DLD1 (cell line): ENCODE results near the gene KCP.

Source experiments
- in situ Hi-C: cut with HindIII; loops from 2 replicates; pipeline ENCODE4 v1.10.0; 2017; ENCODE audit warnings: low sequenced_read_pairs

Gene KCP

DNA sequence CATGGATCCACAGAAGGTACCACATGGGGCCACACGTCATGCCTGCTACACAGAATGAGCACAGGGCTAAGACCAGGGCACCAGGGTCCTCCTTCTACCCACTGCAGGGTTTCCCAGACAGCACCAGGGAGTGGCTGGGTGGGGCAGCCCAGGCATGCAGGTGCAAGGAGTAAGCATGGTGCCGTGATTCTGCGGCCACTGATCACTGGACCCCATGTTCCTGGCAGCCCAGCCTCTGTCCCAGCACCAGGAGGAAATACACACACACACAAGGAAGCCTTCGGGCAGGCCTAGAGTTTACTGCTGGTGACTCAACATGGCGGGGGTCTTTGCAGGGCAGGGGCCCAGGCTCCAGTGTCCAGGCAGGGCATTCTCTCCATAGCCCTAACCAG lies 33.9 kb downstream of the KCP start:
- in situ Hi-C loops: no loop called here

DNA sequence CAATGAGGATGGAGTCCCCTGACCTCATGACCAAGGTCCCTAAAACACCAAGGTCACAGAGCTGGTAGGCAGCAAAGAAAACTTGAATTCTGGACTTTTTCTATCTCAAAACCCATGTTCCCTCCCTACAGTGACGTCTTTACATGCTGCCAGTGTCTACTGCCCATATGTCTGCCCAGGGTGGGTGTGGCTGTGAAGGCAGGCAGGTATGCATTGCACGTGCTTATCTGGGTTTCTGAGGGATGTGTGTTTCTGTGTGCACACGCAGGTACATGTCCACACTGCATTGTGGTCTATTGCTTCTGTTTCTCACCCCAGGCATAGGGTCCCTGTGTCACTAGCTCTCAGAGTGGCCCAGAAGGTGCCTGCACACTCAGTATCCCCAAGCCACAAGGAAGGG lies 34.4 kb downstream of the KCP start:
- in situ Hi-C loops: no loop called here

DNA sequence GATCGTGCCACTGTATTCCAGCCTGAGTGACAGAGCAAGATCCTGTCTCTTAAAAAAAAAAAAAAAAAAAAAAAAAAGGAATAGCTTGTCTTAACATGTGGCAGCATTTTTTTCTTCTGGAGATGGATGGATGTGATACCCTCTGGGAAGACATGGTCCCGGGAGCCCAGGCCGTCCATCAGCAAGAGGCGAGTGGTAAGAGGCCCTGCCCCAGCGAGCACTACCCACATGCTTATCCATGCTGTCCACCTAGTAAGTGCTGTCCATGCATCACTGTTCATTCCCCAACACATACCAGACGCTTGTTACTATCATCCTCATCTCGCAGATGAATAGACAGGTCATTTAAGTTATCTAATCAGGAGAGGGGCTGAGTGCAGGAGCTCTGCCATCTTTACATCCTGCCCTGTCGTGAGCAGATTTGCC lies 35.0 kb downstream of the KCP start:
- in situ Hi-C loops: no loop called here

DNA sequence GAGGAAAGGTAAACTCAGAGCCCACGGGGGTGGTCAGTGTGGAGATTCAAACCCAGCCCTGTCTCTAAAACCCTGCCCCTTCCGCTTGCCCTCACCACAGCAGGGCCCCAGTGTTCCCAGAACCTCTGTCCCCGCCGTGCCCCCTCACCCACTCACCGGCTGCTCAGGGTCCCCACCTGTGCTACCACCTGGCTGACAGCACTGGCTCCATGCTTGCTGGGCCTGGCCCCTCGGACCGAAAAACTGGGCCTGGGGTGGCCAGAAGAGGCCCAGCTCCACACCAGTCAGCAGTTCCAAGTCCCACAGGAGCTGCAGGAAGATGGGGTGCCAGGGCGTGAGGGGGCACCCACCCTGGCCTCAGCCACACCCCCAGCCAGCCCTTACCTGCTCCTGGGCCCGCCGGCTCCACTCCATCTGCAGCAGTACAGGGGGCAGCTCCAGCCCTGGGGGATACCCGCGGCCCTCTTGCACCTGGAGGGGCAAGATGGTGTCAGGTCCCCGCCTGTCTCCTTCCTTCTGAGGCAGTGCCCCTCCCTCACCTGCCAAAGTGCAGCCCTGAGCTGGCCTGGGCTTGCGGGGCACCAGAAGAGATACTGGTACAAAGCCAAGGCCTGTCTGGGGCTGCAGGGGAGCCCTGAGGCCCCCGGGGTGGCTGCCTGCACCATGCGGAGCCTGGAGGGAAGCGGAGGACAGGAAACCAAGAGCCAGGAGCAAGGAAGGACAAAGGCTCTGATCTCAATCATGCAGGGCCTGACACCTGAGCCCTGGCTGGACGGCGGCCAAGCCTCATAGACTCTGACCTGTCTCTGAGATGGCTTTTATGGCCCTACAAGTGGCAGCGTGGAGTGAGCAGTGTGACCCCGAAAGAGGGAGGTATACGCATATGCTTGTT lies 36.1 kb downstream of the KCP start:
- in situ Hi-C loops: no loop called here

DNA sequence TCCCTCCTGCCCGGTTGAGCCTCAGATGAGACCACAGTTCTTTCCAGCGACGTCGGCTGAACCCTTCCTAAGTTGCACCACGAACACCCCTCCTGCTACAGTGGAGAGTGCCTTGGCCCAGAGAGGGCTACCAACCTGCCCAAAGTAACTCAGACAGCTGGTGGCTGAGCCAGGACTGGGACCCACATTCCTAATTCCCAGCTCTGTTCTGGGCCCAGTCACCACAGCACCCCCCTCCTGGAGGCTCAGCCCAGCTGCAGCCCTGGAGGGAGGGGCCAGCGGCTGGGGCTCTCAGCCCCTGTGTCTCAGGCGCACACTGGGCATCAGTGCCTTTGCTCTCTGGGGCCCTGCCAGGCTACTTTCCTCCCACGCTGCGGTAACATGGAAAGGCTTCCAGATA lies 37.3 kb downstream of the KCP start:
- in situ Hi-C loops: no loop called here

DNA sequence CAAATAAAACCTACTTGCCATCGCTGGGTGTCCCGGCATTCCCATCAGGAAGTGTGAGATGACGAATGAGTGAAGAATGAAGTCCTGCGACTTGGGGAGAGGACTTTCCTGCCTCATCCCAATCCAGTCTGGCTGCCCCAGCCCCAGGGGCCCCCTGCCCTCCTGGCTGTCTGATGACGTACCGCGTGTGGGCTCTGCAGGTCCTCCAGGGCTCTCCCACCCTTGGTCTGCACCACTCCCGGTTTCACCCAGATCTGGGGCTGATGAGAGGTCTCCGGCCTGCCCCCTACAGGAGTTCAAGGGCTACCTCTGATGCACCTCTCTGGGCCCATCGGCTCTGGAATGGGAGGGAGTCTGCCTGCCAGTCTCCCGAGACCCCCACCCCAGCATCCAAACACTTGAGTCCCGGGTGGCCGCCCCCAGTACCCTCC lies 38.1 kb downstream of the KCP start:
- in situ Hi-C loops: no loop called here

DNA sequence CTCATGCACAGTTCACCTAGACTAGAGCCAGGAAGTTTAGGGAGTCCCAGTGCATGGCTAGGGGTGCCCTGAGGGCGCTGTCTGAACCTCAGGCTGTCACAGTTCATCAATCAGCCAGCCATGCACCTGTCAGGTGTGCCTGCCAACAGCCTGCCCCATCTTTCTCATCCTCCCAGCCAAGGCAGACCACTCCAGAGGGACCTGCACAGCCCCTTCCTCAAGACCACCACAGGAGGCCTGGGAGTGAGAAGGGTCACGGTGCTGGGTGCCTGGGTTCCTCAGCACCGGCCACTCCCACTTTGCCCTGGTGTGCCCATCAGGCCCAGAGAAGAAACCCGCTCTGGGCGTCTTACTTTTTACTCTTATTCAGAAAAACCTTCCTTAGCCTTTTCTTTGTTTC lies 39.5 kb downstream of the KCP start:
- in situ Hi-C loops: no loop called here

DNA sequence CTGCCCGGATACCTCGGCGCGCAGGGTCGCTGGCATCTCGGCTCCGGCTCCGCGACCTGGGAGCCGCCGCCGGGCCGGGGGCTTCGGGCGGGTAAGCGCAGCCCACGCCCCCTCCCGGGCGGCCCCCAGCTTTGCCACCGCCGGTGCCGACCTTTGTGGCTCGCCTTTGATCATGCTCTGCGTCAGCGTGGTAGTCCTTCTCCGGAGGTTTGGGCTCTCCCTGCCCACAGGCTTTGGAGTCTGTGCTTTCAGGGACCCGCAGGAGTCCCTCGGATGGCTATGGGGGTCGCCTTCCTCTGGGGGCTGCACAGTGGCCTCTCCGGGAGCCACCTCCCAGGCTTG lies 40.6 kb downstream of the KCP start:
- in situ Hi-C loops: no loop called here

DNA sequence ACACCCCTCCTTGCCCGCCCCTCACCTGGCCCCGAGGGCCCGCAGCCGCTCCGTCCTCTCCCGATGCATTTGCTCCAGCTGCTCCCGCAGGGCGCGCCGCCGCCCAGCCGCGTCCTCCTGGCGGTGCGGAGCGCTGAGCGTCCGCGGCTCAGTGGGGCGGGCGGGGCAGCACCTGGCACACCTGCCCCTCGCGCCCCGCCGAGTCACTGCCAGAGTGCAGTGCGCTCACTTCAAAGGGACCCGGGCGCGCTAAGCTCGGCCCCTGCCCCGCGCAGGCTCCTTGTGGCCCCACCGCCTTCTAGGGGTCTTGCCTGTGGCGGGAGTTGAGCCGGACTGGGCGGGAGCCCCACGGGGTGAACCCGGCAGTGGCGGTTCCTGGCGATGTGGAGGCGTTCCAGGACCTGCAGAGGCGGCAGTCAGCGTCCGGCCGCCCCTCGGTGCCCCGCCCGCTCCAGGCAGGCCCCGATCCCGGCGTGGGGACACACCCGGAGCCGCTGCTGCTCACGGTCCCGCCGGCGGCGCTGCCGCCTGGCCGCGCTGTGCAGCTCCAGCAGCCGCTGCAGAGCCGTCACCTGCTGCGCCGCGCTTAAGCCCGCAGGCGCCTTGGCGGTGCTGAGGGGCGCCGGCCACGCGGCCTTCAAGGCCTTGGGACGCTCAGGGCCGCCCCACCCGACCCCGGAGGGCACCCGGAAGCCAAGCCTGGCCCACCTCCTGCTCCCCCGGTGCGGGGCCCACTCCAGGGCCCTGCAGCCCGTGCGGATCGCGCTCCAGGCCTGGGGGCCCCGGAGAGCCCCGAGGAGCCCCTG lies 41.2 kb downstream of the KCP start:
- in situ Hi-C loops: no loop called here

DNA sequence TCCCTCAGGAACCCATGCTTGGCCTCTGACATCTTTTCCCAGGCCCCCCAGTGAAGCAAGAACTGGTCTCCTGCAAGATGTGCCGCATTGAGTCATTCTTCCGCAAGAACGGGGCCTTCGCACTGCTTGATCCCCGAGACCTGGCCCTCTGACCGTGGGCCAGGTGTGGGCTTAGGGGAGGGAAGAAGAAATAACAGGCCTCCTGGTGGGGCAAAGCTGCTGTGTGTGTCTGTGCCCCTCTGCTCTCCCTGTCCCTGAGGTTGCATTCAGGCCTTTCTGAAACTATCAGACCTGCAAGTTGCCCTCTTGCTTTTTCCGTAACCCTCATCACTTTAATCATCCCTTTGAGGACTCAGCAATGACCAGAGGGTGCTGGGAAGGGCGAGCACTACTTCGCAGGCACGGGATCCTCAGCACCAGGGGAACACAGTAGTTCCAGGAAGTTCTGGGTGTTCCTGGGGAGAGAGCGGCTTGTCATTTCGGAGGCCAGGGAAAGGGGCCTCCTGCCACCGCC lies 41.8 kb downstream of the KCP start:
- in situ Hi-C loops: no loop called here

DNA sequence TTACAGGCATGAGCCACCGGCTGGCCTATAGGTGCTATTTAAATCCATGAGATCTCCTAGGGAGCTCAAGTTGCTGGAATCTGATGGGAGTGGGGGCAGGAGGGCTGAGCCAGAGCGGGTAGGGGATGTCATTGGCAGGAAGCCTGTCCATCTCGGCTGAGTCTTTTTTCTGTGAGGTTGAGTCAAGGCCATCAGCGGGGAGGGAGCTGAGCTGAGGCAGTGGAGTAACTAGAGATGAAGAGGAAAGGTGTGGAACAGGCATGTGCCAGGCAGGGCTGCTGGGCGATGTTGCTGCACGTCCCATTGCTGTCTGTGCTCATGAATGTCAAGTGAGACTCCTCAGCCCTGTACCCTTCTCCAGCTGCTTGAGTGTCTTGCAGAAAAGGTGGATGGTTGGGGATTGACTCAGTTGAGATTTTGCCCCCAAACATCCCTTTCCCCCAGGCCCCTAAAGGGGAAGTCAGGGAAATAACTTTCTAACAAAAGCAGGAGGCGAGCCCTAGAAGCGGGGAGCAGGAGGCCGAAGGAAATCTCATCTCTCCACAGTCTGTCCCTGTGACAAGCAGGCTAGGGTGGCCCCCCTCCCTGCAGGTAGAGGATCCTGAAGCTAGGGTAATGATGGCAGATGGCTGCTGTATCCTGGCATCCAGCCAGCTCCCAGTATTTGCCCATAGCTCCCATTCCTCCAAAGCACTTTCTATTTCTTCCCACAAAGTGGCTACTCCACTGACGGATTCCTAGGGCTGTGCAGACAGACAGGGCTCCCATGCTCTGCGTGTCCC lies 42.5 kb downstream of the KCP start:
- in situ Hi-C loops: no loop called here

DNA sequence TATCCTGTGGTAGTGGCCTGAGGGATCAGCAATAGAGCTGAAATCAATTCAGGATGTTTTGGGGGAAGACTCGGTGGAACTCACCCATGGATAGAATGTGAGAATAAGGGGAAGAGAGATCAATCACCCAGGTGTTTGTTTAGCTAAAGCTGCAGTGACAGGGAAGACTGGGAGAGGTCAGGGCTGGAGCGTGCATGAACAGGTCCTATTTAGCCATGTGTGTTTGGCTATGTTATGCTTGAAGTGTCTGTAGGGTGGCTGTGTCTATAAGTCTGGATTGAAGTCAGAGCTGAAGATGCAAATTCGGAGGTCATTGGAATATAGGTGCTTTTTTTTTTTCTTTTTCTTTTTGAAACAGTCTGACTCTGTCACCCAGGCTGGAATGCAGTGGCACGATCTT lies 43.3 kb downstream of the KCP start:
- in situ Hi-C loops: no loop called here

DNA sequence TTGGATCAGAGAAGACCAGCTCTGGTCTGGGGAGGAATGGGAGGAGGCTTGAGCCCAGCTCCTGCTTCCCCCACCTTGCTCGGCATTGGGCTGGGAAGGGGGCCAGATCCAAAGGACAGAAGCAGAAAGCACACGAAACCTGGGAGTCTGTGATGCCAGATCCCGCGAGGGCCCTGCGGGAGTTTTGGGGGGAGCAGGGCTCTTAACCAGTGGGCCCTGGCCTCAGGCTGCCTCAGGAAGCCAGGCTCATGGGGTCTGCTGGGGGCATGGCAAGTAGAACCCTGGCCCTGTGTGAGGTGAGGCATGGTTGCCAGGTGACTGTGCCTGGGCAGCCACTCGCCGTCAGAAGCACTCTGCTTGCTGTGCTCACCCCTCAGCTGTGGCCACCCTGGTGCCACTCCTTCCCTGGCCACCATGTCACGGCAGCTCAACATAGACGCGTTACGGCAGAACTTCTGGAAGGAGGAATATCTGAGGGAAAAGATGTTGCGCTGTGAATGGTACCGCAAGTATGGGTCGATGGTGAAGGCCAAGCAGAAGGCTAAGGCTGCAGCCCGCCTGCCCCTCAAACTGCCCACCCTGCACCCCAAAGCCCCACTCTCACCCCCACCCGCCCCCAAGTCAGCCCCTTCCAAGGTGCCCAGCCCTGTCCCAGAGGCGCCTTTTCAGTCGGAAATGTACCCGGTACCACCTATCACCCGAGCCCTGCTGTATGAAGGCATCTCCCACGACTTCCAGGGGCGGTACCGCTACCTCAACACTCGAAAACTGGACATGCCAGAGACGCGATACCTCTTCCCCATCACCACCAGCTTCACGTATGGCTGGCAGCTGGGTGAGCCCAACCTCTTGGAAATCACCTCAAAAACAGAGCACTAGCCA lies 44.3 kb downstream of the KCP start:
- in situ Hi-C loops: no loop called here

DNA sequence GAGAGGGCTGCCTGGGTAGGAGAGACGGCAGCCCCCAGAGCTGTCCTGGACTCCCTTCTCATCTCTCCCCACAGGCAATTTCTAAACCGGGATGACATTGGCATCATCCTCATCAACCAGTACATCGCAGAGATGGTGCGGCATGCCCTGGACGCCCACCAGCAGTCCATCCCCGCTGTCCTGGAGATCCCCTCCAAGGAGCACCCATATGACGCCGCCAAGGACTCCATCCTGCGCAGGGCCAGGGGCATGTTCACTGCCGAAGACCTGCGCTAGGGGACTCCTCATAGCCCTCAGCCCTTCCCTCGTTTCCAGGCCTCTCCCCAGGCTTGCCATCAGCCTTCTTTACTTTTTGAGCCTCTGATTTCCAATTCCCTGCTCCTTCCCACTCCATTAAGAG lies 45.2 kb downstream of the KCP start:
- in situ Hi-C loops: no loop called here

DNA sequence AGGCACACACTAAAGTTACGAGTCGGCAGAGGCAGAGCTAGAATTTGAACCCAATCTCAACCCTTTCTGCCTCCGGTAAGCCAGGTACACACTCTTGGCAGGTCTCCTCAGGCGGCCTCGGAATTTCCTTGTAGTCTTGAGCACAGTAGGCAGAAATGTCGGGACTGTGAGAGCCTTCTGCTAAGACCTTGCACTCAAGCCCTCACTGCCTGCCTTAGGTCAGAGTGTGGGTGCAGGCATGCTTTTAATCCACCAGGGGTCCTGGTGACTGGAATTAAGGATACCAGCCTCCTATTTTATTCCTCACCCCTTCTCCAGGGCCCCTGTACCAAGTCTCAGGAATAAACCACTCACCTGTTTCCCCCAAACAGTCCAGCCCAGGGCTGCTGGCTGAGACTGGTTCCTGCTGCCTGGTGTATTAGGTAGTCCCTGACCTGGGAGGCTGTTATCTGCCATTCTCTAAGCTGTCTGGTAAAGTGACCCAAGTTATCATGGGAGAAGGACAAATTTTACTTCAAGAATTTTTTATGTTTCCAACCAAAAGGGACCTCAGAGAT lies 47.0 kb downstream of the KCP start:
- in situ Hi-C loops: no loop called here

DNA sequence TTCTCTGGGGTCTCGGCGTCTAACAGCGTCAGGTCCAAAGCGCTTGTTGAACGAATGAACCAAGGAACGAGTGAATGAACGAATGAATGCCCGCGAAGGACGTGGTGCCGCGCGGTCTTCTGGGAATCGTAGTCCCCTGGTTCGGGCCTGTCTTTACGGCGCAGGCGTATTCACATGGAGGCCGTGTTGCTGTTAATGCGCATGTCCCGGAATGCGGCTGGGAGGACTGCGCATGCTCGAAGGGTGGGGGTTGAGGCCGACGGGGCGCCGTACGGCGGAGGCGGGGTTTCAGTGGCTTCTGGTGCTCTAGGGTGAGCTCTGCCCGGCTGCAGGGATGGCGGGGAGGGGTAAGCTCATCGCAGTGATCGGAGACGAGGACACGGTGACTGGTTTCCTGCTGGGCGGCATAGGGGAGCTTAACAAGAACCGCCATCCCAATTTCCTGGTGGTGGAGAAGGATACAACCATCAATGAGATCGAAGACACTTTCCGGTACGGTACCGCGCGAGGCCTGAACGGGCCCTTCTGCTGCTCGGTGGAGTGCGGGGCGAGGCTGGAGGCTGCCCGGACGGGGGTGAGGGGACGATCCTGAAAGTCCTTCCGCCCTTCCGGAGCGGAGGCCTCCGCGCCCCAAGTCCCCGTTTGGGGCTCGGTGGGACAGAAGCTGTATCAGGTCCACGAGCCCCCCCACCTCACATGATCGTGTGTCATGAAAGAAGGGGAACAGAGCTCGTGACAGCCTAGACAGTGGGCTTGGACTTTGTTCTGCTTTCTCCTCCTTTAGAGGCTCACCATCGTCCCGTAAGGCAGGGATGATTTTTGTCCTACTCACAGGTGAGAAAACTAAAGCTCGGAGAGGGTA lies 47.7 kb downstream of the KCP start, which contains the start of gene ATP6V1F:
Gene ATP6V1F, plus strand, starts transcription at position 286 of the 862 bp plus-strand sequence. Its CDS starts 49 bp downstream, at position 335.
- in situ Hi-C loops: no loop called here

DNA sequence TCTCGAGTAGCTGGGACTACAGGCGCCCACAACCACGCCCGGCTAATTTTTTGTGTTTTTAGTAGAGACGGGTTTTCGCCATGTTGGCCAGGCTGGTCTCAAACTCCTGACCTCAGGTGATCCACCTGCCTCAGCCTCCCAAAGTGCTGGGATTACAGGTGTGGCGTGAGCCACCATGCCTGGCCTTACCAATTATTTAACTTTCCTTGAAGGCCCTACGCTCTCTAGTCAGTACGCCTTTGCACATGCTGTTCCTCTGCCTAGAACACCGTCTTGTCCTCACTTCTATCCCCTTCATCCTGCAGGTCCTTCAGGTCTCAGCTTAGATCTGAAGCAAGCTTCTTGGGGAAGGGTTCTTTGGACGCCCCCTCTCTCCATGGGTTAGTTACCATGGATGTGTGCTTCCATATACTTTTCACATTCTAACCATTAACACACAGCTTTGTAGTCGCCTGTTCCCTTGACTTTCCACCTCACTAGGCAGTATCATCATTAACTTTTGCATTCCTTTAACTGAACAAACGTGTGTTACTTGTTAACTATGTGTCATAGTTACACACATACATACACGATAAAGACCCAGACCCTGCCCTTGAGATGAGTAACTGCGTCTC lies 48.4 kb downstream of the KCP start:
- in situ Hi-C loops: no loop called here
